RWPE2 (cell line): ENCODE results near the gene DCAF7.

Experiments
- ATAC-seq: fragments of 200-7000 bp; cut with Tn5 transposase; 3 replicates; pipeline ENCODE4 v1.9.1; 2021; ENCODE audit warnings: low read depth
- DNase-seq: peaks from one replicate; pipeline ENCODE4 v3.0.0-alpha.2; 2020; ENCODE audit warnings: low spot score
- H3K27ac ChIP-seq: fragments of 450-650 bp; 2 replicates; pipeline ENCODE4 v1.5.1; 2017; ENCODE audit warnings: mild to moderate bottlenecking; ENCODE audit not compliant: poor library complexity, severe bottlenecking
- H3K27me3 ChIP-seq: fragments of 250-450 bp; sonication (Bioruptor Pico); 2 replicates; pipeline ENCODE4 v1.5.1; 2021; ENCODE audit warnings: mild to moderate bottlenecking, moderate library complexity; ENCODE audit not compliant: insufficient read depth, poor library complexity, severe bottlenecking
- H3K36me3 ChIP-seq: fragments of 250-450 bp; sonication (Bioruptor Pico); 2 replicates; pipeline ENCODE4 v1.5.1; 2020; ENCODE audit warnings: low read depth, mild to moderate bottlenecking, moderate library complexity
- H3K4me1 ChIP-seq: fragments of 250-450 bp; sonication (Bioruptor Pico); 2 replicates; pipeline ENCODE4 v1.5.1; 2021; ENCODE audit warnings: mild to moderate bottlenecking, moderate library complexity; ENCODE audit not compliant: insufficient read depth, poor library complexity, severe bottlenecking
- H3K4me3 ChIP-seq: fragments of 250-450 bp; sonication (Bioruptor Pico); 2 replicates; pipeline ENCODE4 v1.5.1; 2021; ENCODE audit warnings: mild to moderate bottlenecking, moderate library complexity; ENCODE audit not compliant: severe bottlenecking
- H3K9me3 ChIP-seq: fragments of 250-450 bp; sonication (Bioruptor Pico); 2 replicates; pipeline ENCODE4 v1.5.1; 2021; ENCODE audit warnings: mild to moderate bottlenecking, moderate library complexity; ENCODE audit not compliant: severe bottlenecking
- TF ChIP-seq, protein P1 (sequence below): fragments of 450-650 bp; IDR thresholded peaks from one replicate; pipeline ENCODE4 v1.5.1; 2017; ENCODE audit warnings: mild to moderate bottlenecking, moderate library complexity; ENCODE audit not compliant: poor library complexity, severe bottlenecking

Gene DCAF7, protein sequence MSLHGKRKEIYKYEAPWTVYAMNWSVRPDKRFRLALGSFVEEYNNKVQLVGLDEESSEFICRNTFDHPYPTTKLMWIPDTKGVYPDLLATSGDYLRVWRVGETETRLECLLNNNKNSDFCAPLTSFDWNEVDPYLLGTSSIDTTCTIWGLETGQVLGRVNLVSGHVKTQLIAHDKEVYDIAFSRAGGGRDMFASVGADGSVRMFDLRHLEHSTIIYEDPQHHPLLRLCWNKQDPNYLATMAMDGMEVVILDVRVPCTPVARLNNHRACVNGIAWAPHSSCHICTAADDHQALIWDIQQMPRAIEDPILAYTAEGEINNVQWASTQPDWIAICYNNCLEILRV

DNA sequence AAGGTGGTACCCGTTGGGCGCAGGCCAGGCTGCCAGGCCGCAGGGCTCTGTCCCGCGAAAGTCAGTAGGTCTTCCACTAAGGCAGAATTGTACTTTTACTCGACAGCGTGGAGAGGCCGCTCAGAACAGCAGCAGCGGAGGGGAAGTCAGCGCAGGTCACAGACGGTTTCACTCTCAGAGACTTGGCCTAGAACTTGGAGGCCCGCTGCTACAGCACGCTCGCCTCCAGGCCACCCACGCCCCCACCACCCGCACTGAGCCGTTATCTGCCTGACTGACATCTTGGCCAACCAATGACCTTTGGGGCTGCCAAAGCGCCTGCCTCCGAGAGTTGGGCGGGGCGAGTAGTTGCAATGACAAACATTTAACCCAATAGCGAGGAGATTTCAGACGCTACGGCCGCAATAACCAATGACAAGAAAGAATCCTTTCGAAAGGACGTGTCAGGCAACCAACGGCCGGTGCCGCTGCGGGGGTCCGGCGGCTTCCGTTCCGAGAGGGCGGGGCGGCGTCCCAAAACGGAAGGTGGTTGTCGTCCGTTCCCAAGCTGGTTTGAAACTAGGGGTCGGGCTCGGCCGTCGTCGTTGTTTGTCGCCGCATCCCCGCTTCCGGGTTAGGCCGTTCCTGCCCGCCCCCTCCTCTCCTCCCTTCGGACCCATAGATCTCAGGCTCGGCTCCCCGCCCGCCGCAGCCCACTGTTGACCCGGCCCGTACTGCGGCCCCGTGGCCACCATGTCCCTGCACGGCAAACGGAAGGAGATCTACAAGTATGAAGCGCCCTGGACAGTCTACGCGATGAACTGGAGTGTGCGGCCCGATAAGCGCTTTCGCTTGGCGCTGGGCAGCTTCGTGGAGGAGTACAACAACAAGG lies at the start of gene DCAF7:
Gene DCAF7 (plus strand): TSS at position 532 of the 871 bp plus-strand sequence. CDS start 201 bp downstream, at position 733.
- Histone ChIP-seq H3K4me3 (peak within 1 kb of the TSS; percentile 69), H3K4me1 (peaks cover 4% of the 10 kb centered on the region), H3K36me3 (peaks cover 28% of the 10 kb centered on the region), H3K27ac (peak within 1 kb of the TSS; percentile 65), H3K9me3 (no peaks in the 10 kb centered on the region), H3K27me3 (no peaks in the 10 kb centered on the region)
- TF ChIP-seq, protein P1, sequence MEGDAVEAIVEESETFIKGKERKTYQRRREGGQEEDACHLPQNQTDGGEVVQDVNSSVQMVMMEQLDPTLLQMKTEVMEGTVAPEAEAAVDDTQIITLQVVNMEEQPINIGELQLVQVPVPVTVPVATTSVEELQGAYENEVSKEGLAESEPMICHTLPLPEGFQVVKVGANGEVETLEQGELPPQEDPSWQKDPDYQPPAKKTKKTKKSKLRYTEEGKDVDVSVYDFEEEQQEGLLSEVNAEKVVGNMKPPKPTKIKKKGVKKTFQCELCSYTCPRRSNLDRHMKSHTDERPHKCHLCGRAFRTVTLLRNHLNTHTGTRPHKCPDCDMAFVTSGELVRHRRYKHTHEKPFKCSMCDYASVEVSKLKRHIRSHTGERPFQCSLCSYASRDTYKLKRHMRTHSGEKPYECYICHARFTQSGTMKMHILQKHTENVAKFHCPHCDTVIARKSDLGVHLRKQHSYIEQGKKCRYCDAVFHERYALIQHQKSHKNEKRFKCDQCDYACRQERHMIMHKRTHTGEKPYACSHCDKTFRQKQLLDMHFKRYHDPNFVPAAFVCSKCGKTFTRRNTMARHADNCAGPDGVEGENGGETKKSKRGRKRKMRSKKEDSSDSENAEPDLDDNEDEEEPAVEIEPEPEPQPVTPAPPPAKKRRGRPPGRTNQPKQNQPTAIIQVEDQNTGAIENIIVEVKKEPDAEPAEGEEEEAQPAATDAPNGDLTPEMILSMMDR, result no peak
- ATAC-seq (peak; percentile 91), DNase-seq (peak; percentile 99)

DNA sequence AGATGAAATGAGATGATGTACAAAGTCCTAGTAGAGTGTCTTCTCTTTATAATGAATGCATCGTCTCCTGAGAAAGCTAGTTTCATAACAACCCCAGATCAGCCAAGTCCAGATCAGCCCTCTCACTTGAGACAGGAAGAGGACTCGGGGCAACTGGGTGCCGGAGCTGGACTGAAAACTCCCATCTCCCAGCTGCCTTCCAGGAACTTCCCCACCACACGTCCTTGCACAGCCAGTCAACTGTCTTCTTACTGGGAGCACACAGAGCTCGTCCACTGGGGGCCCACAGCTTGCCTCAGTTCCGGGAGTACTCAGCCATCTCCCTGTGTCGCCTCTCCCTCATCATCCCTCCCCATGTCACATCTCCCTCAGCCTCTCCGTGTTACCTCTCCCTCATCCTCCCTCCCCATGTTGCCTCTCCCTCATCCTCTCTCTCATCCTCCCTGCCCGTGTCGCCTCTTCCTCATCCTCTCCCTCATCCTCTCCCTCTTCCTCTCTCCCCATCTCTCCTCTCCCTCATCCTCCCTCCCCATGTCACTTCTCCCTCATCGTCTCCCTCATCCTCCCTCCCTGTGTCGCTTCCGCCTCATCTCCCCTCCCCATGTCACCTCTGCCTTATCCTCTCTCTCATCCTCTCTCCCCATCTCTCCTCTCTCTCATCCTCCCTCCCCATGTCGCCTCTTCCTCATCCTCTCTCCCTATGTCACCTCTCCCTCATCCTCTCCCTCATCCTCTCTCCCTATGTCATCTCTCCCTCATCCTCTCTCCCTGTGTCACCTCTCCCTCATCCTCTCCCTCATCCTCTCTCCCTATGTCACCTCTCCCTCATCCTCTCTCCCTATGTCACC lies 49.5 kb upstream of the DCAF7 start:
- DNase-seq (no peak), ATAC-seq (no peak)
- H3K27ac ChIP-seq, result no peak overlapping the region
- no peaks in the 10 kb centered on the region for H3K9me3 ChIP-seq
- H3K36me3 ChIP-seq, result no peaks in the 10 kb centered on the region
- TF ChIP-seq, protein P1, result no peak
- H3K4me1 ChIP-seq, result no peaks in the 10 kb centered on the region
- H3K27me3 ChIP-seq, result peaks cover 32% of the 10 kb centered on the region
- no peak overlapping the region for H3K4me3 ChIP-seq

DNA sequence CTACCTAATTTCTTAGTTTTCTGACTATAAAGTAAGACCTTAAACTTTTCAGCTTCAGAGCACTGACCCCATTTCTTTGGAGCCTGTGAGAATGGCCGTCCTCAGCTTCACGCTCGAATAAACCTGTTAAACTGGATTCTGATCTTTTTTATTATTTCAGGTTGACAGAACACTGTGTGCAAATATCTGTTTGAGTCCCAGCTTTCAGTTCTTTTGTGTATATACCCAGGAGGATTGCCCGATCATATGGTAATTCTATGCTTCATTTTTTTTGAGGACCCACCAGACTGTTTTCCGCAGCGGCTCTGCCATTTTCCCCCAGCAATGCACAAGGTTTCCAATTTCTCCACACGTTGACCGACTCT lies 47.0 kb upstream of the DCAF7 start:
- no peak for DNase-seq
- Histone ChIP-seq H3K36me3 (no peaks in the 10 kb centered on the region), H3K4me3 (no peak overlapping the region), H3K9me3 (no peaks in the 10 kb centered on the region), H3K27me3 (peaks cover 32% of the 10 kb centered on the region), H3K4me1 (no peaks in the 10 kb centered on the region), H3K27ac (no peak overlapping the region)
- ATAC-seq, result no peak
- TF ChIP-seq, protein P1, result no peak

DNA sequence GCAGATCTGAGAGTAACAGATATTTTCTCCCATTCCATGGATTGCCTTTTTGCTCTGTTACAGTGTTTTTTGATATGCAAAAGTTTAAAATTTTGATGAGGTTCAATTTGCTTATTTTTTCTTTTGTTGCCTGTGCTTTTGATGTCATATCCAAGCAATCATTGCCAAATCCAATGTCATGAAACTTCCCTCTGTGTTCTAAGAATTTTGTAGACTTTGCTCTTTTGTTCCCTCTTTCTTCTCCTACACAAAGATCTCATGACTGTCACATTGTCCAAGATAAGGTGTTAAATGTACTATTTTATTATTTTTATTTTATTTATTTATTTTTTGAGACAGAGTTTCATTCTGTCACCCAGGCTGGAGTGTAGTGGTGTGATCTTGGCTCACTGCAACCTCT lies 46.0 kb upstream of the DCAF7 start:
- TF ChIP-seq, protein P1, result no peak
- no peaks in the 10 kb centered on the region for H3K4me1 ChIP-seq
- no peak overlapping the region for H3K4me3 ChIP-seq
- no peaks in the 10 kb centered on the region for H3K36me3 ChIP-seq
- H3K9me3 ChIP-seq, result no peaks in the 10 kb centered on the region
- peaks cover 32% of the 10 kb centered on the region for H3K27me3 ChIP-seq
- no peak overlapping the region for H3K27ac ChIP-seq
- ATAC-seq, result no peak
- no peak for DNase-seq
